CD14-positive monocyte (primary cell): ENCODE data around the gene TWIST1. TPM values are rescaled to one million over a fixed set of nuclear protein-coding genes. Genes with fewer than 3 reads are reported as not detected.

ENCODE experiments used
- DNase-seq, 3 donors: peaks; one replicate each; pipeline ENCODE4 v3.0.0-alpha.2; 2011 to 2022
- H2AFZ ChIP-seq: 2 replicates; pipeline ENCODE4 v1.6.0; 2012; ENCODE audit warnings: mild to moderate bottlenecking, low read depth, low read length, inconsistent platforms; ENCODE audit not compliant: insufficient read depth, poor library complexity, severe bottlenecking
- H3K27ac ChIP-seq, 2 donors: 1 replicate in 1 of 2; 2 replicates in 1 of 2; pipeline ENCODE4 v1.5.1; 2012 to 2013; ENCODE audit warnings: low read length in 2 of 2, control low read depth in 1 of 2, inconsistent platforms in 1 of 2, low read depth in 1 of 2, mild to moderate bottlenecking in 1 of 2
- H3K27me3 ChIP-seq, 2 donors: one replicate each; pipeline versions ENCODE4 v1.6.0 to v1.6.1; 2011 to 2013; ENCODE audit warnings: low read length in 2 of 2; ENCODE audit not compliant: control insufficient read depth in 2 of 2, insufficient read depth in 2 of 2
- H3K36me3 ChIP-seq, 2 donors: replicated peaks in 1 of 2; 1 replicate in 1 of 2; 2 replicates in 1 of 2; pipeline versions ENCODE4 v1.5.1 to v1.6.1; 2012 to 2013; ENCODE audit warnings: low read length in 2 of 2, control low read depth in 1 of 2, inconsistent platforms in 1 of 2, mild to moderate bottlenecking in 1 of 2; ENCODE audit not compliant: insufficient read depth in 2 of 2, control insufficient read depth in 1 of 2
- H3K4me1 ChIP-seq, 2 donors: 1 replicate in 1 of 2; 2 replicates in 1 of 2; pipeline versions ENCODE4 v1.5.1 to v1.6.1; 2012 to 2013; ENCODE audit warnings: low read length in 2 of 2, control low read depth in 1 of 2, inconsistent platforms in 1 of 2, mild to moderate bottlenecking in 1 of 2, moderate library complexity in 1 of 2; ENCODE audit not compliant: insufficient read depth in 2 of 2, control insufficient read depth in 1 of 2
- H3K4me2 ChIP-seq: replicated peaks from 2 replicates; pipeline ENCODE3; 2012; ENCODE audit warnings: low read length, moderate library complexity, mild to moderate bottlenecking; ENCODE audit not compliant: poor library complexity, severe bottlenecking; ENCODE audit errors: extremely low read depth
- H3K4me3 ChIP-seq, 3 experiments: fragments of 200-600 bp in 1 of 3; sonication (generic) in 1 of 3; replicated peaks in 1 of 3; 1 replicate in 2 of 3; 2 replicates in 1 of 3; pipeline ENCODE4 v1.5.1; 2011 to 2013; ENCODE audit warnings: low read length in 3 of 3, mild to moderate bottlenecking in 3 of 3, control low read depth in 2 of 3, low read depth in 2 of 3, inconsistent platforms in 1 of 3, moderate library complexity in 1 of 3
- H3K79me2 ChIP-seq: 2 replicates; pipeline ENCODE4 v1.6.0; 2012; ENCODE audit warnings: mild to moderate bottlenecking, control low read depth, inconsistent platforms, low read length, moderate library complexity; ENCODE audit not compliant: insufficient read depth
- H3K9ac ChIP-seq: 2 replicates; pipeline ENCODE4 v1.6.0; 2017; ENCODE audit warnings: low read length, mild to moderate bottlenecking; ENCODE audit not compliant: insufficient read depth, poor library complexity, severe bottlenecking
- H3K9me3 ChIP-seq, 2 donors: replicated peaks in 1 of 2; 1 replicate in 1 of 2; 2 replicates in 1 of 2; pipeline versions ENCODE4 v1.5.1 to v1.6.1; 2012 to 2013; ENCODE audit warnings: low read length in 2 of 2, control low read depth in 1 of 2; ENCODE audit not compliant: control insufficient read depth in 1 of 2, insufficient read depth in 1 of 2
- H4K20me1 ChIP-seq: 2 replicates; pipeline ENCODE4 v1.6.0; 2012; ENCODE audit warnings: mild to moderate bottlenecking, low read length, control low read depth, moderate library complexity; ENCODE audit not compliant: insufficient read depth
- H3K27ac Mint-ChIP-seq, 7 donors: one replicate each; pipeline ENCODE4 v1.8.0; 2020; ENCODE audit warnings: mild to moderate bottlenecking in 7 of 7, mixed read lengths in 7 of 7, moderate library complexity in 6 of 7, inconsistent platforms in 2 of 7
- H3K27me3 Mint-ChIP-seq, 3 donors: one replicate each; pipeline ENCODE4 v1.8.0; 2021 to 2022; ENCODE audit warnings: low read depth in 3 of 3, mild to moderate bottlenecking in 3 of 3, mixed read lengths in 3 of 3, moderate library complexity in 3 of 3, inconsistent platforms in 1 of 3
- H3K36me3 Mint-ChIP-seq, 2 donors: one replicate each; pipeline ENCODE4 v1.8.0; 2020; ENCODE audit warnings: mixed read lengths in 2 of 2, inconsistent platforms in 1 of 2, mild to moderate bottlenecking in 1 of 2
- H3K4me1 Mint-ChIP-seq: one replicate; pipeline ENCODE4 v1.8.0; 2020; ENCODE audit warnings: mild to moderate bottlenecking, mixed read lengths
- H3K4me3 Mint-ChIP-seq, 2 donors: one replicate each; pipeline ENCODE4 v1.8.0; 2020; ENCODE audit warnings: mild to moderate bottlenecking in 2 of 2, mixed read lengths in 2 of 2, moderate library complexity in 1 of 2
- H3K9me3 Mint-ChIP-seq, 7 donors: one replicate each; pipeline ENCODE4 v1.8.0; 2020 to 2022; ENCODE audit warnings: mixed read lengths in 7 of 7, mild to moderate bottlenecking in 6 of 7, moderate library complexity in 6 of 7, inconsistent platforms in 2 of 7
- WGBS: methylation state at CpG from one replicate; pipeline ENCODE4 v1.1.5; 2013; ENCODE audit warnings: missing lambda C conversion rate; ENCODE audit not compliant: insufficient coverage; 5-methylcytosine and 5-hydroxymethylcytosine counted together
- intact Hi-C, 2 donors: fragments of 100-400 bp; cut with micrococcal nuclease; formaldehyde crosslinking; loops; one replicate each; pipeline versions ENCODE4 v1.15.0 to v1.15.1; 2023
- polyA plus RNA-seq, 3 donors: library from polyadenylated mRNA; depleted of rRNA in 1 of 3; unstranded in 2 of 3; stranded (reverse) in 1 of 3; fragments of 300-500 nt in 2 of 3; fragments of >200 nt in 1 of 3; fragmentation: Illumina TruSeq in 2 of 3; gene quantifications; 1 replicate in 2 of 3; 2 replicates in 1 of 3; pipeline ENCODE4 v1.2.3, GENCODE V29; 2012 to 2021
- TF ChIP-seq, protein P1 (sequence below): fragments of 200-600 bp; IDR thresholded peaks from one replicate; pipeline ENCODE4 v1.8.0; 2022; ENCODE audit warnings: antibody characterized with exemption, mild to moderate bottlenecking

TWIST1 gene
- polyA plus RNA-seq, 3 donors: not detected

DNA sequence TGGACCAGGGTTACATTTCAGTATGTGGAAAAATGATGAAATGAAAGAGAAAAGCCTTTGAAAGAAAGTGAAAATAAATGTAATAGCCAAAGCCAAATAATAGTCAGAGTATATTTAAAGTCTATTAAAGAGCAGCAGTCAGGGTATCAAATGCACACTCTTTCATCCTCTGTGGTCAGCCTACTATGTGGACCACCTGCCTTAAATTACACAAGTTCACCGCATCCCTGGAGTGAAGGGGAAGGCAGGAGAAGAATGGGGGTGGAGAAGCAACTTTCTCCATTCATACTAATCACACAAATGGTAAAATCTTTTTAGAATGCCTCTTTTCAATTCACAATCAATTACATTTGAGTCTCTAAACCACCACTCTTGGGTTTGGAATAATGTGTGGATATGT is 16.0 kb downstream of the TWIST1 start:
- no CpG with 5 or more reads among the region's 1 CpG for WGBS
- H3K36me3 ChIP-seq: no peaks in the 10 kb centered on the region
- peaks cover 4 to 5% of the 10 kb centered on the region in 2 donors for H3K4me1 ChIP-seq
- H3K9me3 Mint-ChIP-seq: peaks cover 0 to 20% (median 13%) of the 10 kb centered on the region in 7 donors
- H3K27ac ChIP-seq: no peak overlapping the region
- DNase-seq: no peak
- TF ChIP-seq, protein P1, sequence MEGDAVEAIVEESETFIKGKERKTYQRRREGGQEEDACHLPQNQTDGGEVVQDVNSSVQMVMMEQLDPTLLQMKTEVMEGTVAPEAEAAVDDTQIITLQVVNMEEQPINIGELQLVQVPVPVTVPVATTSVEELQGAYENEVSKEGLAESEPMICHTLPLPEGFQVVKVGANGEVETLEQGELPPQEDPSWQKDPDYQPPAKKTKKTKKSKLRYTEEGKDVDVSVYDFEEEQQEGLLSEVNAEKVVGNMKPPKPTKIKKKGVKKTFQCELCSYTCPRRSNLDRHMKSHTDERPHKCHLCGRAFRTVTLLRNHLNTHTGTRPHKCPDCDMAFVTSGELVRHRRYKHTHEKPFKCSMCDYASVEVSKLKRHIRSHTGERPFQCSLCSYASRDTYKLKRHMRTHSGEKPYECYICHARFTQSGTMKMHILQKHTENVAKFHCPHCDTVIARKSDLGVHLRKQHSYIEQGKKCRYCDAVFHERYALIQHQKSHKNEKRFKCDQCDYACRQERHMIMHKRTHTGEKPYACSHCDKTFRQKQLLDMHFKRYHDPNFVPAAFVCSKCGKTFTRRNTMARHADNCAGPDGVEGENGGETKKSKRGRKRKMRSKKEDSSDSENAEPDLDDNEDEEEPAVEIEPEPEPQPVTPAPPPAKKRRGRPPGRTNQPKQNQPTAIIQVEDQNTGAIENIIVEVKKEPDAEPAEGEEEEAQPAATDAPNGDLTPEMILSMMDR: no peak
- H3K4me3 ChIP-seq: no peak overlapping the region
- H3K36me3 Mint-ChIP-seq: peaks cover 0 to 2% of the 10 kb centered on the region in 2 donors
- peak overlapping the region in 1 of 2 donors; percentile 20 for H3K4me3 Mint-ChIP-seq
- H3K9me3 ChIP-seq: peaks cover 0 to 8% of the 10 kb centered on the region in 2 donors
- intact Hi-C loops: no loop called here
- H3K9ac ChIP-seq: no peak overlapping the region
- no peaks in the 10 kb centered on the region for H4K20me1 ChIP-seq
- peaks cover 9% of the 10 kb centered on the region for H3K4me1 Mint-ChIP-seq
- H3K27ac Mint-ChIP-seq: no peak overlapping the region
- peaks cover 64 to 92% of the 10 kb centered on the region in 2 donors for H3K27me3 ChIP-seq
- H3K79me2 ChIP-seq: no peaks in the 10 kb centered on the region
- no peak overlapping the region for H2AFZ ChIP-seq
- no peak overlapping the region for H3K4me2 ChIP-seq
- peaks cover 54 to 79% (median 70%) of the 10 kb centered on the region in 3 donors for H3K27me3 Mint-ChIP-seq

DNA sequence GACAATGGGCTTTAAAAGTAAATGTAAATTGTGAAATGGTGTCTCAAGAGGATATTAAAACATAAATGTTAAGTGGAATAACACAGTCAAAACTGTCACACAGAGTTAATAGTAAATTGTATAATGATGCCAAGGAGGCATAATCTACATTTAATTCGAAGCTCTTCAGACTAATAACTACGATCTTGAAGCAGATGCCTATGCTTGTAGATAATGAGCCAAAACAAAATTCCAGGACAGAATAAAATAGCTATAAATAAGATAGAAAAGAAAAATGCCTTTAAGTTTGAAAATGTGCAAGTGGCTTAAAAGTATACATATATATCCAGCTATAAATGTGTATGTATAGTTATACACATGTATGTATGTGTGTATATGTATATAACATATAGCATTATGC is 17.5 kb downstream of the TWIST1 start:
- Histone ChIP-seq H3K27ac (no peak overlapping the region), H3K4me3 (no peak overlapping the region), H3K27me3 (peaks cover 55 to 83% of the 10 kb centered on the region in 2 donors), H3K9me3 (no peaks in the 10 kb centered on the region), H3K9ac (no peak overlapping the region), H2AFZ (no peak overlapping the region), H3K4me1 (no peaks in the 10 kb centered on the region), H4K20me1 (no peaks in the 10 kb centered on the region), H3K36me3 (no peaks in the 10 kb centered on the region), H3K79me2 (no peaks in the 10 kb centered on the region), H3K4me2 (no peak overlapping the region)
- TF ChIP-seq, protein P1: no peak
- H3K9me3 Mint-ChIP-seq: peaks cover 0 to 5% (median 4%) of the 10 kb centered on the region in 7 donors
- no CpG with 5 or more reads among the region's 2 CpGs for WGBS
- no peak overlapping the region for H3K4me3 Mint-ChIP-seq
- H3K4me1 Mint-ChIP-seq: no peaks in the 10 kb centered on the region
- H3K36me3 Mint-ChIP-seq: no peaks in the 10 kb centered on the region
- intact Hi-C loops: no loop called here
- peaks cover 39 to 65% (median 54%) of the 10 kb centered on the region in 3 donors for H3K27me3 Mint-ChIP-seq
- no peak for DNase-seq
- H3K27ac Mint-ChIP-seq: no peak overlapping the region
